Ishikawa (cell line): Measurements from ENCODE around the gene CTXN1.

Experiments
- EP300 ChIP-seq: IDR thresholded peaks from 2 replicates; pipeline ENCODE4 v1.6.1; 2012; ENCODE audit warnings: borderline replicate concordance
- TEAD4 ChIP-seq: IDR thresholded peaks from 2 replicates; pipeline ENCODE4 v1.6.1; 2012

GRCh38 chr19:7883796-7884570 lies 42.0 kb downstream of the CTXN1 start:
- TF ChIP-seq EP300 (no peak), TEAD4 (no peak)
